Measurements from ENCODE around the gene GPBAR1.
"Not testable (repeated sequence)": the region's sequence is repeated elsewhere in the genome, so short reads cannot be mapped to it uniquely, and the experiment has no call there.

GPBAR1 gene

GRCh38 chr2:218296847-218297246, 36.0 kb downstream of the GPBAR1 start:
- Histone ChIP-seq H3K4me1 (ENCODE audit: control insufficient read depth, insufficient read depth, low read length) (peaks cover 4% of the 10 kb centered on the region), H3K9ac (ENCODE audit: low read length) (no peak overlapping the region), H3K4me3 (ENCODE audit: low read length) (no peak overlapping the region), H3K27me3 (ENCODE audit: control insufficient read depth, insufficient read depth, low read length) (no peaks in the 10 kb centered on the region), H3K36me3 (ENCODE audit: control insufficient read depth, insufficient read depth, low read length) (no peaks in the 10 kb centered on the region), H3K27ac (ENCODE audit: low read depth, low read length) (no peak overlapping the region)

- Histone ChIP-seq H3K9ac (ENCODE audit: low read length) (no peak overlapping the region), H3K27ac (ENCODE audit: low read depth, low read length) (no peak overlapping the region)
Observed at GRCh38 chr2:218298314-218298875, 37.6 kb downstream of the GPBAR1 start.

GRCh38 chr2:218300141-218300540, 39.3 kb downstream of the GPBAR1 start:
- no peak overlapping the region for H3K4me3 ChIP-seq (ENCODE audit: low read length)
- H3K27me3 ChIP-seq (ENCODE audit: control insufficient read depth, insufficient read depth, low read length) = no peaks in the 10 kb centered on the region
- H3K27ac ChIP-seq (ENCODE audit: low read depth, low read length) = no peak overlapping the region
- no peaks in the 10 kb centered on the region for H3K4me1 ChIP-seq (ENCODE audit: control insufficient read depth, insufficient read depth, low read length)
- no peak overlapping the region for H3K9ac ChIP-seq (ENCODE audit: low read length)
- no peaks in the 10 kb centered on the region for H3K36me3 ChIP-seq (ENCODE audit: control insufficient read depth, insufficient read depth, low read length)

More at GRCh38 chr2:218298314-218298875, 37.6 kb downstream of the GPBAR1 start:
- Histone ChIP-seq H3K36me3 (ENCODE audit: control insufficient read depth, insufficient read depth, low read length) (no peaks in the 10 kb centered on the region), H3K4me1 (ENCODE audit: control insufficient read depth, insufficient read depth, low read length) (no peaks in the 10 kb centered on the region), H3K4me3 (ENCODE audit: low read length) (no peak overlapping the region), H3K27me3 (ENCODE audit: control insufficient read depth, insufficient read depth, low read length) (no peaks in the 10 kb centered on the region)

DNA sequence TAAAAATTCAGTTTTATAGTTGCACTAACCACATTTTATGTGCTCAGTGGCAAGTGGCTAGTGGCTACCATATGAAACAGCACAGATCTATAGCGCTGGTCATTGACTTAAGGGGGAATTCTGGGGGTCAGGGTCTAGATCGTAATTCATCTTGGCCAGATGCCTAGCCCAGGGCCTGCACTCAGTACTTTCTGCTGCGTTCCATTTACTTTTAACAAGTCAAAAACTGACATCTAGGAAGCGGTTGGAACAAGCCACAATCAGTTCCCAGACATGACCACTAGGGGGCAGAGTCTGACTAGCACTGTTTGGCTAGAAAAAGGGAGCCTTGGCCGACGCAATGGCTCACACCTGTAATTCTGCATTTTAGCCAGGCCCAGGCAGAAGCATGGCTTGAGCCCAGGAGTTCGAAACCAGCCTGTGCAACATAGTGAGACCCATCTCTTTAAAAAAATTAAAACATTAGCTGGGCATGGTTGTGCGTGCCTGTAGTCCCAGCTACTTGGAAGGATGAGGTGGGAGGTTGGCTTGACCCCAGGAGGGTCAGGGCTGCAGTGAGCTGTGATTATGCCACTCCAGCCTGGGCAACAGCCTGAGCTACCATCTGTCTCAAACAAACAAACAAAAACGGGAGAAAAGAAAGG, 40.5 kb downstream of the GPBAR1 start:
- no peak overlapping the region for H3K27ac ChIP-seq (ENCODE audit: low read depth, low read length)
- no peaks in the 10 kb centered on the region for H3K27me3 ChIP-seq (ENCODE audit: control insufficient read depth, insufficient read depth, low read length)
- H3K4me1 ChIP-seq (ENCODE audit: control insufficient read depth, insufficient read depth, low read length) = no peaks in the 10 kb centered on the region
- no peak overlapping the region for H3K4me3 ChIP-seq (ENCODE audit: low read length)
- H3K36me3 ChIP-seq (ENCODE audit: control insufficient read depth, insufficient read depth, low read length) = no peaks in the 10 kb centered on the region
- H3K9ac ChIP-seq (ENCODE audit: low read length) = no peak overlapping the region

DNA sequence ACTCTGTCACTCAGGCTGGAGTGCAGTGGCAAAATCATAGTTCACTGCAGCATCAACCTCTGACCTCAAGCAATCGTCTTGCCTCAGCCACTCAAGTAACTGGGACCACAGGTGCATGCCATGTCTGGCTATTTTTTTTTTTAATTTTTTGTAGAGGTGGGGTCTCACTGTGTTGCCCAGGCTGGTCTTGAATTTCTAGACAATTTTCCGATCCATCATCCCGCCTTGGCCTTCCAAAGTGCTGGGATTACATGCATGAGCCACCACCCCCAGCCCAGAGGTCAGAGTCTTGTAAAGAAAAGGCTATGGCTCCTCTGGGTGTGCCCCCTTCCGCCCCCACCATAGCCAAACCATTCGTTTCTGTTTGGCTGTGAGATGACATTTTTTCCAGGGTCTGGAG, 44.6 kb downstream of the GPBAR1 start:
- no peak overlapping the region for H3K27ac ChIP-seq (ENCODE audit: low read depth, low read length)
- H3K4me1 ChIP-seq (ENCODE audit: control insufficient read depth, insufficient read depth, low read length) = no peaks in the 10 kb centered on the region
- H3K9ac ChIP-seq (ENCODE audit: low read length) = no peak overlapping the region
- H3K36me3 ChIP-seq (ENCODE audit: control insufficient read depth, insufficient read depth, low read length) = no peaks in the 10 kb centered on the region
- no peaks in the 10 kb centered on the region for H3K27me3 ChIP-seq (ENCODE audit: control insufficient read depth, insufficient read depth, low read length)
- H3K4me3 ChIP-seq (ENCODE audit: low read length) = no peak overlapping the region

- no peaks in the 10 kb centered on the region for H3K4me1 ChIP-seq (ENCODE audit: control insufficient read depth, insufficient read depth, low read length)
- H3K9ac ChIP-seq (ENCODE audit: low read length) = no peak overlapping the region
- H3K36me3 ChIP-seq (ENCODE audit: control insufficient read depth, insufficient read depth, low read length) = no peaks in the 10 kb centered on the region
- no peaks in the 10 kb centered on the region for H3K27me3 ChIP-seq (ENCODE audit: control insufficient read depth, insufficient read depth, low read length)
- H3K27ac ChIP-seq (ENCODE audit: low read depth, low read length) = no peak overlapping the region
- no peak overlapping the region for H3K4me3 ChIP-seq (ENCODE audit: low read length)
Observed at GRCh38 chr2:218306184-218306920, 45.5 kb downstream of the GPBAR1 start.

DNA sequence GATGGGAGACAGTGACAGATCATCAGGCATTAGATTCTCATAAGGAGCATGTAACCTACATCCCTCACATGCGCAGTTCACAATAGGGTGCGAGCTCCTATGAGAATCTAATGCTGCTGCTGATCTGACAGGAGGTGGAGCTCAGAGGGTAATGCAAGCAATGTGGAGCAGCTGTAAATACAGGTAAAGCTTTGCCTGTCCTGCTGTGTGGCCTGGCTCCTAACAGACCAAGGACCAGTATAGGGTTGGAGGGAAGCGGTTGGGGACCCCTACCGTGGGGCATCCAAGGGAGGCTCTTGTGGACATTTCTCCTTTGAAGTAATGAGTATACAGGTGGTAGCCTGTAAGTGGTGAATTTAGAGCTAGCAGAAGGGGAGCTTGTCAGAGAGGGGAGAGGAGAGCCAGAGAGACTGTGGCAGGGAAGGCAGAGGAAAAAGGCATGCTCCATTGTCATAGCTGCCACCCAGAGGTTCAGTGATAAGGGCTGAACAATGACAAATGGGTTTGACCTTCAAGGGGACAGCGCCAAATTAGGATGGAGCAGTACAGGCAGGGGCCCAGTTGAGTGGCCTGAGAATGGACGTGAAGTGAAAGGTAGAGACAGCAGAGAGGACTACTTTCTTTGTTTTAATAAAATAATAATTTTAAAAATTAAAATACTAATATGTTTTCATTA, 46.7 kb downstream of the GPBAR1 start:
- no peaks in the 10 kb centered on the region for H3K4me1 ChIP-seq (ENCODE audit: control insufficient read depth, insufficient read depth, low read length)
- H3K4me3 ChIP-seq (ENCODE audit: low read length) = no peak overlapping the region
- H3K9ac ChIP-seq (ENCODE audit: low read length) = no peak overlapping the region
- H3K27ac ChIP-seq (ENCODE audit: low read depth, low read length) = no peak overlapping the region
- no peaks in the 10 kb centered on the region for H3K36me3 ChIP-seq (ENCODE audit: control insufficient read depth, insufficient read depth, low read length)
- no peaks in the 10 kb centered on the region for H3K27me3 ChIP-seq (ENCODE audit: control insufficient read depth, insufficient read depth, low read length)

GRCh38 chr2:218310853-218311540, 50.2 kb downstream of the GPBAR1 start:
- Histone ChIP-seq H3K36me3 (ENCODE audit: control insufficient read depth, insufficient read depth, low read length) (no peaks in the 10 kb centered on the region), H3K9ac (ENCODE audit: low read length) (no peak overlapping the region), H3K27me3 (ENCODE audit: control insufficient read depth, insufficient read depth, low read length) (no peaks in the 10 kb centered on the region), H3K4me3 (ENCODE audit: low read length) (no peak overlapping the region), H3K4me1 (ENCODE audit: control insufficient read depth, insufficient read depth, low read length) (no peaks in the 10 kb centered on the region), H3K27ac (ENCODE audit: low read depth, low read length) (no peak overlapping the region)

GRCh38 chr2:218311541-218312266, 50.9 kb downstream of the GPBAR1 start:
- H3K27me3 ChIP-seq (ENCODE audit: control insufficient read depth, insufficient read depth, low read length); H3K4me3 ChIP-seq (ENCODE audit: low read length); H3K4me1 ChIP-seq (ENCODE audit: control insufficient read depth, insufficient read depth, low read length); H3K27ac ChIP-seq (ENCODE audit: low read depth, low read length); H3K36me3 ChIP-seq (ENCODE audit: control insufficient read depth, insufficient read depth, low read length); H3K9ac ChIP-seq (ENCODE audit: low read length): not testable (repeated sequence)

GRCh38 chr2:218312267-218312756, 51.5 kb downstream of the GPBAR1 start:
- H3K36me3 ChIP-seq (ENCODE audit: control insufficient read depth, insufficient read depth, low read length) = no peaks in the 10 kb centered on the region
- no peak overlapping the region for H3K9ac ChIP-seq (ENCODE audit: low read length)
- no peak overlapping the region for H3K4me3 ChIP-seq (ENCODE audit: low read length)
- no peaks in the 10 kb centered on the region for H3K27me3 ChIP-seq (ENCODE audit: control insufficient read depth, insufficient read depth, low read length)
- H3K4me1 ChIP-seq (ENCODE audit: control insufficient read depth, insufficient read depth, low read length) = no peaks in the 10 kb centered on the region
- H3K27ac ChIP-seq (ENCODE audit: low read depth, low read length) = no peak overlapping the region

GRCh38 chr2:218313356-218313755, 52.5 kb downstream of the GPBAR1 start:
- H3K4me3 ChIP-seq (ENCODE audit: low read length) = no peak overlapping the region
- no peaks in the 10 kb centered on the region for H3K4me1 ChIP-seq (ENCODE audit: control insufficient read depth, insufficient read depth, low read length)
- no peak overlapping the region for H3K9ac ChIP-seq (ENCODE audit: low read length)
- no peaks in the 10 kb centered on the region for H3K36me3 ChIP-seq (ENCODE audit: control insufficient read depth, insufficient read depth, low read length)
- H3K27me3 ChIP-seq (ENCODE audit: control insufficient read depth, insufficient read depth, low read length) = no peaks in the 10 kb centered on the region
- H3K27ac ChIP-seq (ENCODE audit: low read depth, low read length) = no peak overlapping the region

Measured in rectal smooth muscle tissue (tissue), 1 donor.